C4-2B (cell line): Measurements from ENCODE around the gene MSL2.

Source experiments
- ZFX ChIP-seq: fragments of 450-650 bp; IDR thresholded peaks from 2 replicates; pipeline ENCODE4 v1.6.1; 2017
- TF ChIP-seq, protein P1 (sequence below): fragments of 450-650 bp; conservative IDR thresholded peaks from 2 replicates; pipeline ENCODE4 v1.5.1; 2017; ENCODE audit warnings: mild to moderate bottlenecking

DNA sequence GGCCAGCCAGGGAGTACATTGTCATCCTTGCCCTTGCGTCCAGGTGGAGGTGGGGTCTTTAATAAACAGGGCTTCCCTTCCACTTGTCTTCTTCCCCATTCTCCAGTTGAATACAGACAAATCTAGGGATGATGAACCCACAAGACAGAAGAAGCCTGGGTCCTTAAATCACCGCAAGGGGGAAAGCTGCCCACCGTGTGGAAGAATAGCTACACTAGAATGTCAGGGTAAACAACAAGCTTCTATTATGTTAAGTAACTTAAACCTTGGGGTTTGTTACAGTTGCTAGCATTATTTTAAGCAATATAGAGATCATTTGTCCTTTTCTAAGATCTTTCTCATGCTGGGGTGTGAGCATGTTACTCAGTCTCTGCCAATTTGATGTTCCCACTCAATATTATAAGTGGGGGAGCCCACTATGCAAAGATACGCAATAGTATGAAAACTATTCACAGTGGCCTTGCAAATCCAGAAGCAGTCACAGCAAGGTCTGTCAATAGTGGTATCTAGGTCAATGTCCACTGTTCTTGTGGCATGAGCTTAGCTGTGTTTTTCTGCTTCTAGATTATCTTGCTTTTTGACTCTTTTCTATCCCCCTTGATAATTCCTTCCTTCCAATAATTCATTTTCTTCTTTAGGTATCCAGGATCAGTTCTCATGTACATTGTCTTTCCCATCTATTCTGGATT lies 42.0 kb upstream of the MSL2 start:
- TF ChIP-seq, protein P1, sequence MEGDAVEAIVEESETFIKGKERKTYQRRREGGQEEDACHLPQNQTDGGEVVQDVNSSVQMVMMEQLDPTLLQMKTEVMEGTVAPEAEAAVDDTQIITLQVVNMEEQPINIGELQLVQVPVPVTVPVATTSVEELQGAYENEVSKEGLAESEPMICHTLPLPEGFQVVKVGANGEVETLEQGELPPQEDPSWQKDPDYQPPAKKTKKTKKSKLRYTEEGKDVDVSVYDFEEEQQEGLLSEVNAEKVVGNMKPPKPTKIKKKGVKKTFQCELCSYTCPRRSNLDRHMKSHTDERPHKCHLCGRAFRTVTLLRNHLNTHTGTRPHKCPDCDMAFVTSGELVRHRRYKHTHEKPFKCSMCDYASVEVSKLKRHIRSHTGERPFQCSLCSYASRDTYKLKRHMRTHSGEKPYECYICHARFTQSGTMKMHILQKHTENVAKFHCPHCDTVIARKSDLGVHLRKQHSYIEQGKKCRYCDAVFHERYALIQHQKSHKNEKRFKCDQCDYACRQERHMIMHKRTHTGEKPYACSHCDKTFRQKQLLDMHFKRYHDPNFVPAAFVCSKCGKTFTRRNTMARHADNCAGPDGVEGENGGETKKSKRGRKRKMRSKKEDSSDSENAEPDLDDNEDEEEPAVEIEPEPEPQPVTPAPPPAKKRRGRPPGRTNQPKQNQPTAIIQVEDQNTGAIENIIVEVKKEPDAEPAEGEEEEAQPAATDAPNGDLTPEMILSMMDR = no peak
- no peak for TF ChIP-seq ZFX
